Measurements from ENCODE around the gene SPOUT1.
"Not testable (repeated sequence)": the region's sequence is repeated elsewhere in the genome, so short reads cannot be mapped to it uniquely, and the experiment has no call there.

Gene SPOUT1

GRCh38 chr9:128829477-128830251 lies at the start of gene SPOUT1:
TSS of gene SPOUT1 (minus strand) at chr9:128829794. CDS start at chr9:128829780, 14 bp downstream.
- Histone ChIP-seq H3K27ac (ENCODE audit: low read depth, low read length) (peak within 1 kb of the TSS; percentile 60; the same call in 1 of the 2 replicates), H3K27me3 (ENCODE audit: control insufficient read depth, insufficient read depth, low read length) (no peaks in the 10 kb centered on the region), H3K36me3 (ENCODE audit: control insufficient read depth, insufficient read depth, low read length) (peaks cover 59% of the 10 kb centered on the region), H3K4me3 (ENCODE audit: low read depth, low read length) (peak within 1 kb of the TSS; percentile 82), H3K4me1 (ENCODE audit: control insufficient read depth, insufficient read depth, low read length) (no peaks in the 10 kb centered on the region), H3K9ac (ENCODE audit: low read length) (peak within 1 kb of the TSS; percentile 86), H3K9me3 (ENCODE audit: control insufficient read depth, insufficient read depth, low read depth, low read length) (no peaks in the 10 kb centered on the region)

GRCh38 chr9:128877852-128878251 lies 48.3 kb upstream of the SPOUT1 start:
- no peak overlapping the region for H3K4me3 ChIP-seq (ENCODE audit: low read depth, low read length)
- H3K4me1 ChIP-seq (ENCODE audit: control insufficient read depth, insufficient read depth, low read length) = peaks cover 7% of the 10 kb centered on the region; the same call in 1 of the 2 replicates
- no peak overlapping the region for H3K27ac ChIP-seq (ENCODE audit: low read depth, low read length)
- H3K27me3 ChIP-seq (ENCODE audit: control insufficient read depth, insufficient read depth, low read length) = no peaks in the 10 kb centered on the region
- H3K9me3 ChIP-seq (ENCODE audit: control insufficient read depth, insufficient read depth, low read depth, low read length) = no peaks in the 10 kb centered on the region
- no peak overlapping the region for H3K9ac ChIP-seq (ENCODE audit: low read length)
- no peaks in the 10 kb centered on the region for H3K36me3 ChIP-seq (ENCODE audit: control insufficient read depth, insufficient read depth, low read length)

- H3K4me3 ChIP-seq (ENCODE audit: low read depth, low read length); H3K9ac ChIP-seq (ENCODE audit: low read length); H3K4me1 ChIP-seq (ENCODE audit: control insufficient read depth, insufficient read depth, low read length); H3K9me3 ChIP-seq (ENCODE audit: control insufficient read depth, insufficient read depth, low read depth, low read length); H3K27ac ChIP-seq (ENCODE audit: low read depth, low read length); H3K36me3 ChIP-seq (ENCODE audit: control insufficient read depth, insufficient read depth, low read length); H3K27me3 ChIP-seq (ENCODE audit: control insufficient read depth, insufficient read depth, low read length): not testable (repeated sequence)
These were observed 41.3 kb upstream of the SPOUT1 start for GRCh38 chr9:128870941-128871265.

- Histone ChIP-seq H3K9me3 (ENCODE audit: control insufficient read depth, insufficient read depth, low read depth, low read length) (no peaks in the 10 kb centered on the region), H3K4me3 (ENCODE audit: low read depth, low read length) (no peak overlapping the region), H3K27ac (ENCODE audit: low read depth, low read length) (no peak overlapping the region), H3K9ac (ENCODE audit: low read length) (no peak overlapping the region), H3K27me3 (ENCODE audit: control insufficient read depth, insufficient read depth, low read length) (no peaks in the 10 kb centered on the region), H3K36me3 (ENCODE audit: control insufficient read depth, insufficient read depth, low read length) (peaks cover 10% of the 10 kb centered on the region), H3K4me1 (ENCODE audit: control insufficient read depth, insufficient read depth, low read length) (no peaks in the 10 kb centered on the region)
These were observed 40.7 kb upstream of the SPOUT1 start for GRCh38 chr9:128870128-128870940.

GRCh38 chr9:128863647-128864046 lies 34.1 kb upstream of the SPOUT1 start:
- Histone ChIP-seq H3K4me1 (ENCODE audit: control insufficient read depth, insufficient read depth, low read length) (peaks cover 21% of the 10 kb centered on the region), H3K36me3 (ENCODE audit: control insufficient read depth, insufficient read depth, low read length) (no peaks in the 10 kb centered on the region), H3K27ac (ENCODE audit: low read depth, low read length) (no peak overlapping the region), H3K9ac (ENCODE audit: low read length) (no peak overlapping the region), H3K27me3 (ENCODE audit: control insufficient read depth, insufficient read depth, low read length) (no peaks in the 10 kb centered on the region), H3K4me3 (ENCODE audit: low read depth, low read length) (no peak overlapping the region), H3K9me3 (ENCODE audit: control insufficient read depth, insufficient read depth, low read depth, low read length) (no peaks in the 10 kb centered on the region)

GRCh38 chr9:128862401-128862851 lies 32.8 kb upstream of the SPOUT1 start:
- no peaks in the 10 kb centered on the region for H3K9me3 ChIP-seq (ENCODE audit: control insufficient read depth, insufficient read depth, low read depth, low read length)
- H3K36me3 ChIP-seq (ENCODE audit: control insufficient read depth, insufficient read depth, low read length) = no peaks in the 10 kb centered on the region
- H3K9ac ChIP-seq (ENCODE audit: low read length) = peak overlapping the region; percentile 10
- peaks cover 21% of the 10 kb centered on the region for H3K4me1 ChIP-seq (ENCODE audit: control insufficient read depth, insufficient read depth, low read length)
- no peak overlapping the region for H3K4me3 ChIP-seq (ENCODE audit: low read depth, low read length)
- no peaks in the 10 kb centered on the region for H3K27me3 ChIP-seq (ENCODE audit: control insufficient read depth, insufficient read depth, low read length)
- H3K27ac ChIP-seq (ENCODE audit: low read depth, low read length) = 0 out of 2 replicates have a peak overlapping the region, but pooled peaks have one; percentile 43

- Histone ChIP-seq H3K4me1 (ENCODE audit: control insufficient read depth, insufficient read depth, low read length) (peaks cover 21% of the 10 kb centered on the region), H3K27me3 (ENCODE audit: control insufficient read depth, insufficient read depth, low read length) (no peaks in the 10 kb centered on the region), H3K36me3 (ENCODE audit: control insufficient read depth, insufficient read depth, low read length) (no peaks in the 10 kb centered on the region), H3K9ac (ENCODE audit: low read length) (peak overlapping the region; percentile 33), H3K4me3 (ENCODE audit: low read depth, low read length) (no peak overlapping the region), H3K27ac (ENCODE audit: low read depth, low read length) (no peak overlapping the region), H3K9me3 (ENCODE audit: control insufficient read depth, insufficient read depth, low read depth, low read length) (no peaks in the 10 kb centered on the region)
These were observed 31.9 kb upstream of the SPOUT1 start for GRCh38 chr9:128861501-128861900.

- no peaks in the 10 kb centered on the region for H3K9me3 ChIP-seq (ENCODE audit: control insufficient read depth, insufficient read depth, low read depth, low read length)
- H3K9ac ChIP-seq (ENCODE audit: low read length) = no peak overlapping the region
- no peaks in the 10 kb centered on the region for H3K27me3 ChIP-seq (ENCODE audit: control insufficient read depth, insufficient read depth, low read length)
- no peak overlapping the region for H3K4me3 ChIP-seq (ENCODE audit: low read depth, low read length)
- no peaks in the 10 kb centered on the region for H3K36me3 ChIP-seq (ENCODE audit: control insufficient read depth, insufficient read depth, low read length)
- peaks cover 21% of the 10 kb centered on the region for H3K4me1 ChIP-seq (ENCODE audit: control insufficient read depth, insufficient read depth, low read length)
- no peak overlapping the region for H3K27ac ChIP-seq (ENCODE audit: low read depth, low read length)
These were observed 31.3 kb upstream of the SPOUT1 start for GRCh38 chr9:128860937-128861336.

GRCh38 chr9:128858476-128858875 lies 28.9 kb upstream of the SPOUT1 start:
- not testable (repeated sequence) for H3K9me3 ChIP-seq (ENCODE audit: control insufficient read depth, insufficient read depth, low read depth, low read length); H3K27ac ChIP-seq (ENCODE audit: low read depth, low read length); H3K4me3 ChIP-seq (ENCODE audit: low read depth, low read length)

GRCh38 chr9:128854454-128854853 lies 24.9 kb upstream of the SPOUT1 start:
- not testable (repeated sequence) for H3K27me3 ChIP-seq (ENCODE audit: control insufficient read depth, insufficient read depth, low read length); H3K27ac ChIP-seq (ENCODE audit: low read depth, low read length); H3K4me1 ChIP-seq (ENCODE audit: control insufficient read depth, insufficient read depth, low read length); H3K9ac ChIP-seq (ENCODE audit: low read length); H3K4me3 ChIP-seq (ENCODE audit: low read depth, low read length); H3K36me3 ChIP-seq (ENCODE audit: control insufficient read depth, insufficient read depth, low read length)
- H3K9me3 ChIP-seq (ENCODE audit: control insufficient read depth, insufficient read depth, low read depth, low read length) = peaks cover 12% of the 10 kb centered on the region; the same call in 1 of the 2 replicates

More at GRCh38 chr9:128858476-128858875, 28.9 kb upstream of the SPOUT1 start:
- not testable (repeated sequence) for H3K9ac ChIP-seq (ENCODE audit: low read length); H3K36me3 ChIP-seq (ENCODE audit: control insufficient read depth, insufficient read depth, low read length); H3K27me3 ChIP-seq (ENCODE audit: control insufficient read depth, insufficient read depth, low read length)
- H3K4me1 ChIP-seq (ENCODE audit: control insufficient read depth, insufficient read depth, low read length) = peaks cover 21% of the 10 kb centered on the region

GRCh38 chr9:128852646-128853045 lies 23.1 kb upstream of the SPOUT1 start:
- not testable (repeated sequence) for H3K27ac ChIP-seq (ENCODE audit: low read depth, low read length); H3K9ac ChIP-seq (ENCODE audit: low read length); H3K36me3 ChIP-seq (ENCODE audit: control insufficient read depth, insufficient read depth, low read length); H3K27me3 ChIP-seq (ENCODE audit: control insufficient read depth, insufficient read depth, low read length); H3K4me1 ChIP-seq (ENCODE audit: control insufficient read depth, insufficient read depth, low read length); H3K4me3 ChIP-seq (ENCODE audit: low read depth, low read length)
- peaks cover 20% of the 10 kb centered on the region; the same call in 1 of the 2 replicates for H3K9me3 ChIP-seq (ENCODE audit: control insufficient read depth, insufficient read depth, low read depth, low read length)

All from HUES6 (cell line).